Motor neuron (in vitro differentiated cells): ENCODE results near the gene RAB22A. TPM values are rescaled to one million over a fixed set of nuclear protein-coding genes. Genes with fewer than 3 reads are reported as not detected.
"Not testable (repeated sequence)": the region's sequence is repeated elsewhere in the genome, so short reads cannot be mapped to it uniquely, and the experiment has no call there.

Experiments
- ATAC-seq, 8 experiments: fragments of 200-7000 bp; cut with Tn5 transposase; replicated peaks in 6 of 8; 2 replicates each; pipeline ENCODE4 v1.8.0; 2021; ENCODE audit warnings: mild to moderate bottlenecking in 8 of 8, moderate library complexity in 8 of 8
- H3K27ac ChIP-seq, 2 donors: fragments of 250-450 bp; sonication (Bioruptor Pico); 2 replicates each; pipeline ENCODE4 v1.9.0; 2021; ENCODE audit warnings: antibody characterized with exemption in 2 of 2, mild to moderate bottlenecking in 2 of 2, moderate library complexity in 1 of 2
- H3K4me1 ChIP-seq, 2 donors: fragments of 250-450 bp; sonication (Bioruptor Pico); replicated peaks in 1 of 2; 2 replicates each; pipeline ENCODE4 v1.6.1; 2021; ENCODE audit warnings: antibody characterized with exemption in 2 of 2, mild to moderate bottlenecking in 2 of 2, moderate library complexity in 1 of 2
- H3K4me3 ChIP-seq, 5 donors: fragments of 250-450 bp; sonication (Bioruptor Pico); 2 replicates each; pipeline ENCODE4 v1.9.0; 2021; ENCODE audit warnings: antibody characterized with exemption in 5 of 5, mild to moderate bottlenecking in 5 of 5, moderate library complexity in 4 of 5
- WGBS, 10 experiments: fragments of 450-650 bp; shearing (Covaris generic); methylation state at CpG; one replicate each; pipeline ENCODE4 v1.0.0; 2022; 5-methylcytosine and 5-hydroxymethylcytosine counted together
- in situ Hi-C, 9 experiments: fragments of 400-800 bp; cut with MboI; loops; one replicate each; pipeline ENCODE4 v1.15.0; 2021; ENCODE audit warnings: low sequenced_read_pairs in 9 of 9, low pct_unique_long_range_greater_than_20kb in 2 of 9; ENCODE audit not compliant: unreplicated experiment in 9 of 9
- total RNA-seq, 8 experiments: library from RNA; unstranded; fragments of 300-600 nt; gene quantifications; 2 replicates each; pipeline versions ENCODE4 v1.2.3 to v1.2.4, GENCODE V29; 2022

RAB22A gene
- total RNA-seq, 8 experiments from 2014 or later = 10.8 to 28.4 (median 15.2) TPM

GRCh38 chr20:58366866-58367265 lies 57.4 kb downstream of the RAB22A start:
- Histone ChIP-seq H3K4me1 (peaks cover 14 to 19% of the 10 kb centered on the region in 2 donors), H3K4me3 (no peak overlapping the region), H3K27ac (no peak overlapping the region)
- no peak for ATAC-seq
- in situ Hi-C loops = no loop called here
- 67 to 100% (median 90%) methylated on average over 1 to 3 of the region's 3 CpGs; no CpG with 5 or more reads in 1 of the 10 experiments for WGBS, 10 experiments

- ATAC-seq = peak in 5 of 8 experiments; percentile 56 to 68 (median 60)
- in situ Hi-C loops = no loop called here
- no peak overlapping the region for H3K4me3 ChIP-seq
- H3K27ac ChIP-seq = no peak overlapping the region
- WGBS, 10 experiments = 8 to 74% (median 26%) methylated on average over 2 to 9 of the region's 9 CpGs
- H3K4me1 ChIP-seq = peaks cover 16 to 35% of the 10 kb centered on the region in 2 donors
Observed at GRCh38 chr20:58372806-58373205, 63.3 kb downstream of the RAB22A start.

GRCh38 chr20:58373296-58373695 lies 63.8 kb downstream of the RAB22A start:
- in situ Hi-C loops, ATAC-seq, H3K4me3 ChIP-seq, H3K27ac ChIP-seq: not testable (repeated sequence)
- H3K4me1 ChIP-seq = peaks cover 16 to 35% of the 10 kb centered on the region in 2 donors
- 50 to 100% (median 88%) methylated on average over 1 to 5 of the region's 8 CpGs; no CpG with 5 or more reads in 1 of the 10 experiments for WGBS, 10 experiments

- H3K4me1 ChIP-seq = peaks cover 16 to 43% of the 10 kb centered on the region in 2 donors
- 65 to 100% (median 76%) methylated on average over 2 to 10 of the region's 19 CpGs; no CpG with 5 or more reads in 1 of the 10 experiments for WGBS, 10 experiments
- in situ Hi-C loops = no loop called here
- peak in 3 of 8 experiments; percentile 38 to 44 (median 44) for ATAC-seq
- no peak overlapping the region for H3K4me3 ChIP-seq
- no peak overlapping the region for H3K27ac ChIP-seq
Observed at GRCh38 chr20:58374027-58374850, 64.7 kb downstream of the RAB22A start.

GRCh38 chr20:58374906-58375758 lies 65.6 kb downstream of the RAB22A start:
- Histone ChIP-seq H3K27ac (peak overlapping the region in 1 of 2 donors; percentile 25), H3K4me1 (peaks cover 16 to 45% of the 10 kb centered on the region in 2 donors), H3K4me3 (no peak overlapping the region)
- WGBS, 10 experiments = 4 to 60% (median 17%) methylated on average over 1 to 4 of the region's 8 CpGs; no CpG with 5 or more reads in 5 of the 10 experiments
- in situ Hi-C loops = no loop called here
- peak in 7 of 8 experiments; percentile 25 to 75 (median 65) for ATAC-seq

- no peak overlapping the region for H3K4me3 ChIP-seq
- peaks cover 16 to 45% of the 10 kb centered on the region in 2 donors for H3K4me1 ChIP-seq
- in situ Hi-C loops = no loop called here
- peak overlapping the region in 1 of 2 donors; percentile 25 for H3K27ac ChIP-seq
- peak in 5 of 8 experiments; percentile 29 to 66 (median 60) for ATAC-seq
- 0 to 72% (median 40%) methylated on average over 1 to 6 of the region's 10 CpGs; no CpG with 5 or more reads in 1 of the 10 experiments for WGBS, 10 experiments
Observed at GRCh38 chr20:58375759-58376352, 66.3 kb downstream of the RAB22A start.

GRCh38 chr20:58377017-58377416 lies 67.5 kb downstream of the RAB22A start:
- 20 to 100% methylated on average over 1 of the region's 1 CpG; no CpG with 5 or more reads in 8 of the 10 experiments for WGBS, 10 experiments
- Histone ChIP-seq H3K4me3 (no peak overlapping the region), H3K4me1 (peaks cover 16 to 45% of the 10 kb centered on the region in 2 donors), H3K27ac (no peak overlapping the region)
- in situ Hi-C loops = no loop called here
- no peak for ATAC-seq

- Histone ChIP-seq H3K27ac (no peak overlapping the region), H3K4me3 (no peak overlapping the region), H3K4me1 (peaks cover 13 to 36% of the 10 kb centered on the region in 2 donors)
- WGBS, 10 experiments = 9 to 100% (median 80%) methylated on average over 1 to 4 of the region's 7 CpGs; no CpG with 5 or more reads in 1 of the 10 experiments
- in situ Hi-C loops = no loop called here
- ATAC-seq = no peak
Observed at GRCh38 chr20:58377766-58378401, 68.4 kb downstream of the RAB22A start.

- no peak for ATAC-seq
- in situ Hi-C loops = no loop called here
- H3K4me3 ChIP-seq = no peak overlapping the region
- WGBS, 10 experiments = 39 to 93% (median 63%) methylated on average over 1 to 3 of the region's 3 CpGs; no CpG with 5 or more reads in 1 of the 10 experiments
- peaks cover 13 to 31% of the 10 kb centered on the region in 2 donors for H3K4me1 ChIP-seq
- H3K27ac ChIP-seq = no peak overlapping the region
Observed at GRCh38 chr20:58378704-58379103, 69.2 kb downstream of the RAB22A start.

GRCh38 chr20:58381627-58382026 lies 72.1 kb downstream of the RAB22A start:
- 34 to 100% (median 93%) methylated on average over 1 to 7 of the region's 7 CpGs; no CpG with 5 or more reads in 2 of the 10 experiments for WGBS, 10 experiments
- Histone ChIP-seq H3K4me3 (no peak overlapping the region), H3K27ac (no peak overlapping the region), H3K4me1 (peaks cover 0 to 10% of the 10 kb centered on the region in 2 donors)
- ATAC-seq = no peak
- in situ Hi-C loops = no loop called here

- Histone ChIP-seq H3K4me1 (peaks cover 0 to 10% of the 10 kb centered on the region in 2 donors), H3K27ac (no peak overlapping the region), H3K4me3 (no peak overlapping the region)
- no peak for ATAC-seq
- 45 to 100% (median 94%) methylated on average over 1 to 4 of the region's 4 CpGs; no CpG with 5 or more reads in 3 of the 10 experiments for WGBS, 10 experiments
- in situ Hi-C loops = no loop called here
Observed at GRCh38 chr20:58382096-58382495, 72.6 kb downstream of the RAB22A start.

GRCh38 chr20:58384821-58385220 lies 75.3 kb downstream of the RAB22A start:
- ATAC-seq = no peak
- in situ Hi-C loops = no loop called here
- no peak overlapping the region for H3K4me3 ChIP-seq
- 51 to 100% (median 90%) methylated on average over 2 to 4 of the region's 5 CpGs; no CpG with 5 or more reads in 3 of the 10 experiments for WGBS, 10 experiments
- H3K27ac ChIP-seq = no peak overlapping the region
- peaks cover under 1% of the 10 kb centered on the region in 2 donors for H3K4me1 ChIP-seq
